ENCODE results near the gene PEX5L. TPM values are rescaled to one million over a fixed set of nuclear protein-coding genes. Genes with fewer than 3 reads are reported as not detected.
"Not testable (repeated sequence)": the region's sequence is repeated elsewhere in the genome, so short reads cannot be mapped to it uniquely, and the experiment has no call there.

Gene PEX5L
- total RNA-seq, 4 donors from 2014 or later = 0.13 to 2.0 TPM; not detected in 2

DNA sequence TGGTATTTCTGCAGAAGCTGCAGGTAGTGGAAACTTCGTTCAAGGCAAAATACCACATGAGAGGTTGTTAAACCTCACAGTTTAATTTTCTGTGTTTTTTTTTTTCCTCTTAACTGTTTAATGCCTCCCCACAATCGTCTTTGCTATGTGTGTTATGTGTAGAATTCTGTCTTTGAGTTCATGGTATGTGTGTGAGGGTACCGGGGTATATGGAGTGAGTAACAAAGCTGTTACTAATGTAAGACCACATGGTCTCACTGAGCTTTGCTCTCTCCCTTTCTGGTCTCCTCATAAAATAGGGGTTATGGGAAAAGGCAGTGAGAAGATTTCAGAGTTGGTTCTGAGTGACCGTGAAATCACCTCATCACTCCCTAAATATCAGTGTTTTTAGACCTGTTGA, 240.3 kb downstream of the PEX5L start:
- H3K36me3 ChIP-seq = no peaks in the 10 kb centered on the region
- no peak overlapping the region for H3K4me3 ChIP-seq (replicated peaks in 1 of 3)
- H3K27me3 ChIP-seq = no peaks in the 10 kb centered on the region
- H3K4me1 ChIP-seq = peaks cover 0 to 3% of the 10 kb centered on the region in 2 donors
- intact Hi-C loops (cut with DNase I) = no loop called here
- no peaks in the 10 kb centered on the region for H3K9me3 ChIP-seq
- DNase-seq = no peak
- no peak overlapping the region for H3K27ac ChIP-seq
- WGBS, 2 donors = 40% methylated on average over 4 of the region's 4 CpGs
- TF ChIP-seq, protein P1, sequence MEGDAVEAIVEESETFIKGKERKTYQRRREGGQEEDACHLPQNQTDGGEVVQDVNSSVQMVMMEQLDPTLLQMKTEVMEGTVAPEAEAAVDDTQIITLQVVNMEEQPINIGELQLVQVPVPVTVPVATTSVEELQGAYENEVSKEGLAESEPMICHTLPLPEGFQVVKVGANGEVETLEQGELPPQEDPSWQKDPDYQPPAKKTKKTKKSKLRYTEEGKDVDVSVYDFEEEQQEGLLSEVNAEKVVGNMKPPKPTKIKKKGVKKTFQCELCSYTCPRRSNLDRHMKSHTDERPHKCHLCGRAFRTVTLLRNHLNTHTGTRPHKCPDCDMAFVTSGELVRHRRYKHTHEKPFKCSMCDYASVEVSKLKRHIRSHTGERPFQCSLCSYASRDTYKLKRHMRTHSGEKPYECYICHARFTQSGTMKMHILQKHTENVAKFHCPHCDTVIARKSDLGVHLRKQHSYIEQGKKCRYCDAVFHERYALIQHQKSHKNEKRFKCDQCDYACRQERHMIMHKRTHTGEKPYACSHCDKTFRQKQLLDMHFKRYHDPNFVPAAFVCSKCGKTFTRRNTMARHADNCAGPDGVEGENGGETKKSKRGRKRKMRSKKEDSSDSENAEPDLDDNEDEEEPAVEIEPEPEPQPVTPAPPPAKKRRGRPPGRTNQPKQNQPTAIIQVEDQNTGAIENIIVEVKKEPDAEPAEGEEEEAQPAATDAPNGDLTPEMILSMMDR (IDR thresholded peaks at IDR 0.05) = no peak
- TF ChIP-seq POLR2A (IDR thresholded peaks at IDR 0.05) = no peak

DNA sequence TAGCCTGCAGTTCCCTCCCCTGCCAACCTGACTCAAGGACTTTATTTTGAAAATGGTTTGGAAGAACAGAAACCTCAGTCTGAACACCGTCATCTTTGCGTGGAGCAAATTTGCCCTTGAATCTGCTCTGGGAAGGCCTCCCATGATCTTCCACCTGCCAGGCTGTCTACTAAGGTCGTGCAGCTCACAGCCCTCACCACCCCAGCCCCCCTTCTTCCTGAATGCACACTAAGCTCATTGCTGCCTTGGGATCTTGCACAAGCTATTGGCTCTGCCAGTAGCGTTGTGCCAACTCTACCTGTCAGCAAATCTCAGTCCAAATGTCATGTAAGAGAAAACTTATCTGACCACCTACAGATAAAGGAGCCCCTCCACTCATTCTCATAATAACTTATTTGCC, 242.4 kb downstream of the PEX5L start:
- DNase-seq = peak in 1 of 2 donors; percentile 12
- Histone ChIP-seq H3K9me3 (no peaks in the 10 kb centered on the region), H3K36me3 (no peaks in the 10 kb centered on the region), H3K4me1 (peaks cover 0 to 3% of the 10 kb centered on the region in 2 donors), H3K27ac (no peak overlapping the region), H3K4me3 (replicated peaks in 1 of 3) (no peak overlapping the region), H3K27me3 (no peaks in the 10 kb centered on the region)
- TF ChIP-seq POLR2A (IDR thresholded peaks at IDR 0.05) = no peak
- TF ChIP-seq, protein P1 (IDR thresholded peaks at IDR 0.05) = no peak
- intact Hi-C loops (cut with DNase I) = no loop called here
- 41 to 42% methylated on average over 4 of the region's 4 CpGs for WGBS, 2 donors

DNA sequence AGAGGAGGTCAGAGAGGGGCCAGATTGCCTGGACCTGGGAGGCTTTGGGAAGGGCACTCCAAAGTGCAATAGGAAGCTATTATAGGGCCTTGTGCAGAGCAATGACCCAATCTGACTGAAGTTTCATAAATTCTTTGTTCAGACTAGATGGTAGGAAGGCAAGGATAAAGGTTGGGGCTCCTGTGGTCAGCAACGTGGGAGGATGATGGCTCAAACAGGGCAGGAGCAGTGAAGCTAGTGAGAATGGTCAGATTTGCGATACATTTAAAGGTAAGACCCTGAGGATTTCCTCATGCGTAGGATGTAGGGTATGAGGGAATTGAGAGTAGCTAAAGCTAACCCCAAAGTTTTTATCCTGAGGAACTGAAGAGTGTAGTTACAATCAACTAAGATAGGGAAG, 244.9 kb downstream of the PEX5L start:
- intact Hi-C loops (cut with DNase I) = no loop called here
- no peak overlapping the region for H3K27ac ChIP-seq
- TF ChIP-seq, protein P1 (IDR thresholded peaks at IDR 0.05) = no peak
- TF ChIP-seq POLR2A (IDR thresholded peaks at IDR 0.05) = no peak
- DNase-seq = no peak
- no peaks in the 10 kb centered on the region for H3K9me3 ChIP-seq
- peaks cover 0 to 5% of the 10 kb centered on the region in 2 donors for H3K4me1 ChIP-seq
- no peaks in the 10 kb centered on the region for H3K36me3 ChIP-seq
- no peaks in the 10 kb centered on the region for H3K27me3 ChIP-seq
- no peak overlapping the region for H3K4me3 ChIP-seq (replicated peaks in 1 of 3)
- 95% methylated on average over 3 of the region's 3 CpGs for WGBS, 2 donors

DNA sequence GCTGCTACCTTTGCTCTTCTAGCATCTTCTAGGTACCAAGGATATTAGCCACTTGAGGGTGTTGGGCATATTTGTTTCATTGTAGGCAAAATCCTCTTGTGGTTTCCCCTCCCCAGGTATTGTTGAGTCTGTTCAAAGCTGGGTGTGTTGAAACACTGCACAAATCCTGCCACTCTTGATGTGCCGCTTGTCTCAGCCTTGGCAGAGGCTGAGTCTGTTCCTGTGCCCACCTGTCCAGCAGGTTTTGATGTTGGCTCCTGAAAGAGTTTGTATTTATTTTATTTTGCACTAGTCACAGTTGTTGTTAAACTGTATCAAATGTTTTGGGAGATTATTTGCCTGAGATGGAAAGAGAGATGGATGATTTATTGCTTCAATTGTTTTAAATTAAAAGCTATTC, 247.7 kb downstream of the PEX5L start:
- WGBS, 2 donors = 73 to 94% methylated on average over 1 of the region's 1 CpG
- no peak for TF ChIP-seq POLR2A (IDR thresholded peaks at IDR 0.05)
- TF ChIP-seq, protein P1 (IDR thresholded peaks at IDR 0.05) = no peak
- no peak overlapping the region for H3K4me3 ChIP-seq (replicated peaks in 1 of 3)

DNA sequence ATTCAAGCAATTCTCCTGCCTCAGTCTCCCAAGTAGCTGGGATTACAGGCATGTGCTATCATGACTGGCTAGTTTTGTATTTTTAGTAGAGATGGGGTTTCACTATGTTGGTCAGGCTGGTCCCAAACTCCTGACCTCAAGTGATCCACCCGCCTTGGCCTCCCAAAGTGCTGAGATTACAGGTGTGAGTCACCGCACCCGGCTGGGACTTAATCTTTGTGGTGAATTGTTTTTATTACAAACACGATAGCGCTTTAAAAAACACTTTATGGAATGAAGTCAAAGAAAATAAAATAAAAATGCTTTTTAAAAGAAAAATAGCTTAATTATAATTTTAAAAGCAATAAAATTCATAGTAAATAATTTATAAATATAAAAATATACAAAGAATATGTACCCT, 253.9 kb downstream of the PEX5L start:
- H3K27me3 ChIP-seq; H3K27ac ChIP-seq; DNase-seq; intact Hi-C loops (cut with DNase I); H3K4me3 ChIP-seq (replicated peaks in 1 of 3); H3K9me3 ChIP-seq; H3K36me3 ChIP-seq: not testable (repeated sequence)
- H3K4me1 ChIP-seq = peaks cover 14 to 27% of the 10 kb centered on the region in 2 donors
- WGBS, 2 donors = 97 to 98% methylated on average over 5 of the region's 5 CpGs

More for the DNA sequence above, 247.7 kb downstream of the PEX5L start:
- Histone ChIP-seq H3K9me3 (no peaks in the 10 kb centered on the region), H3K4me1 (peaks cover 10 to 13% of the 10 kb centered on the region in 2 donors), H3K27me3 (no peaks in the 10 kb centered on the region), H3K27ac (no peak overlapping the region), H3K36me3 (no peaks in the 10 kb centered on the region)
- intact Hi-C loops (cut with DNase I) = no loop called here
- no peak for DNase-seq
